ENCODE data around the gene TMTC2. TPM values are rescaled to one million over a fixed set of nuclear protein-coding genes. Genes with fewer than 3 reads are reported as not detected.
"Not testable (repeated sequence)": the region's sequence is repeated elsewhere in the genome, so short reads cannot be mapped to it uniquely, and the experiment has no call there.

The TMTC2 gene
- total RNA-seq, 3 donors from 2014 or later: 0.94 to 1.4 (median 1.0) TPM

DNA sequence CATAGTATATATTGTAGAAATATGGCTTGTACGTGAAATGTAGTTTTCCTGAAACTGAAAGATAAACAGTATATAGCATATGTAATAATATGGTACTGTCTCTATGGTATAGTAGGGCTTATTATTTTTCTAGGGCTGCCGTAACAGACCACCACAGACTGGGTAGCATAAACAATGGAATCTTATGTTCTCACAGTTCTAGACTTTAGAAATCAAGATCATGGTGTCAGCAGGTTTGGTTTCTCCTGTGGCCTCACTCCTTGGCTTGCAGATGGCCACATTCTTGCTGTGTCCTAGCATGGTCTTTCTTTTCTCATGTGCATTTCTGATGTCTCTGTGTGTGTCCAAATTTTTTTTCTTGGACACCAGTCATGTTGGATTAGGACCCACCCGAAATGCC is 155.8 kb downstream of the TMTC2 start:
- ATAC-seq (no peak), DNase-seq (no peak)
- Mint-ChIP-seq H3K4me3 (no peak overlapping the region), H3K36me3 (ENCODE audit: insufficient read depth) (peaks cover 3% of the 10 kb centered on the region), H3K27me3 (ENCODE audit: low read depth) (no peaks in the 10 kb centered on the region), H3K4me1 (ENCODE audit: low read depth) (no peaks in the 10 kb centered on the region), H3K9me3 (no peaks in the 10 kb centered on the region)

DNA sequence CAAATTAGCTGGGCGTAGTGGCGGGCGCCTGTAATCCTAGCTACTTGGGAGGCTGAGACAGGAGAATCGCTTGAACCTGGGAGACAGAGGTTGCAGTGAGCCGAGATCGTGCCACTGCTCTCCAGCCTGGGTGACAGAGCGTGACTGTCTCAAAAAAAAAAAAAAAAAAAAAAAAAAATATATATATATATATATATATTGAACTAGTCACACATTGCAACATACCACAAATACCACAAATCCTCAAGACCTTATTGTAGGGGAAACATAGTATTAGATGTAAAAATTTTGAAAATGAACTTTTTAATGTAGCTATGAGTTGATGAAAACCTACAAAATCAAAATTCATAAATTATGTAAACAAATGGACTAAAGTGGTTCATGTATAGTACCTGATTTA is 158.4 kb downstream of the TMTC2 start:
- DNase-seq; H3K4me3 Mint-ChIP-seq; H3K4me1 Mint-ChIP-seq (ENCODE audit: low read depth); H3K9me3 Mint-ChIP-seq; ATAC-seq; H3K36me3 Mint-ChIP-seq (ENCODE audit: insufficient read depth); H3K27me3 Mint-ChIP-seq (ENCODE audit: low read depth): not testable (repeated sequence)

DNA sequence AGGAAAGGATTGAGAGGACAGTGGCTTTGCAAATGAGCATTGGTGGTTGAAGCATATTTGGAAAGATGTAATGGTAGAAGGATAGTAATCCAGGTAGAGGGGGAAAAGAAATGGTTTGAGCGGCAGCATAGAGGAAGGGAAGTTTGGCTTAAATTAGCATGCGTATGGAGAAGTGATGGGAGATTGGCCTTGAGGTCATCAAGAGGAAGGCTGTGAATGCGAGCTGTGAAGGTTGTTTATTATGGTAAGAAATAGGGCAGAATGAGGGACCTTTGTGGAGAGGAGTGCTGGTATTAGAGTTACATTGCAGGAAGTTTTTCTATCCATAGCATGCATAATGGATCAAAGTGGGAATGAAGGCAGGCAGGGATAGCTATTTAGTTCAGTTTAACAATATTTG is 162.1 kb downstream of the TMTC2 start:
- ATAC-seq (no peak), DNase-seq (no peak)
- H3K4me1 Mint-ChIP-seq (ENCODE audit: low read depth): no peaks in the 10 kb centered on the region
- peaks cover 3% of the 10 kb centered on the region for H3K36me3 Mint-ChIP-seq (ENCODE audit: insufficient read depth)
- H3K4me3 Mint-ChIP-seq: no peak overlapping the region
- H3K27me3 Mint-ChIP-seq (ENCODE audit: low read depth): no peaks in the 10 kb centered on the region
- no peaks in the 10 kb centered on the region for H3K9me3 Mint-ChIP-seq

DNA sequence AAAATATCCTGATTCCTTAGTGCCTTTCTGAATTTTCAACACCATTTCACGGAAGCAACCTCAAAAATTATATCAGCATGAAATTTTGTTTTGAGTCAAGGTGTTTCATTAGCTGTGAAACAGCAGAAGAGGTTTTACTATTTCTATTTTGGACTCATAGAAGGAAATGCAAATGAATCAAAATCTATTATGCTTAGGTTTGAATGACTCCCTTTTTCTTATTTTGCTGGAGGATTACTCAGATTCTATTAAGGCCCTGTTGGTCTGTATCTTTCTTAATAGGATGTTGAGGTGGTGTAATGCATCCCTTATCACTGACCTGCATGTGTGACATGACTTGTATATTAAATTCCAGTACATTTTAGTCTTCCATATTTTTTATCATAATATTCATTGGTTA is 165.8 kb downstream of the TMTC2 start:
- Mint-ChIP-seq H3K9me3 (no peaks in the 10 kb centered on the region), H3K27me3 (ENCODE audit: low read depth) (no peaks in the 10 kb centered on the region), H3K4me1 (ENCODE audit: low read depth) (no peaks in the 10 kb centered on the region)

DNA sequence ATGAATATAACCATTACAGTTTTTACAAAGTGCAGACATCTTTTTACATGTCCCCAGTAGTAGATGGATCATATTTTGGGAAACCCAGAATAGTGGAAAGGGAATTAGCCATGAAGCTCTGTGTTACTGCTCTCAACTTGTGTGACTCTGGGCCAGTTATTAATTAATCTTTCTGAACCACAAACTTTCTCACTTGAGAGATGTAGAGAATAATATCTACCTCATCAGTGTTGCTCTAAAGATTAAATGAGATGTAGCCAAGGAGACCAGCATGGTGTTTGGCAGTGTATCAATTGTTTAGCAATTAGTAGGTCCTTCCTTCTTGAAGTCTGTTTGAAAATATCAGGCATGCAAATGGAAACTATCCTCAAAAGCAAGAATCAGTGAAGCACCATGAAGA is 169.2 kb downstream of the TMTC2 start:
- Mint-ChIP-seq H3K36me3 (ENCODE audit: insufficient read depth) (peaks cover 9% of the 10 kb centered on the region), H3K9me3 (no peaks in the 10 kb centered on the region), H3K27me3 (ENCODE audit: low read depth) (no peaks in the 10 kb centered on the region), H3K4me1 (ENCODE audit: low read depth) (no peaks in the 10 kb centered on the region), H3K4me3 (no peak overlapping the region)
- ATAC-seq: no peak
- no peak for DNase-seq

More for the DNA sequence above, 165.8 kb downstream of the TMTC2 start:
- Mint-ChIP-seq H3K4me3 (no peak overlapping the region), H3K36me3 (ENCODE audit: insufficient read depth) (peaks cover 6% of the 10 kb centered on the region)
- no peak for ATAC-seq
- DNase-seq: no peak

DNA sequence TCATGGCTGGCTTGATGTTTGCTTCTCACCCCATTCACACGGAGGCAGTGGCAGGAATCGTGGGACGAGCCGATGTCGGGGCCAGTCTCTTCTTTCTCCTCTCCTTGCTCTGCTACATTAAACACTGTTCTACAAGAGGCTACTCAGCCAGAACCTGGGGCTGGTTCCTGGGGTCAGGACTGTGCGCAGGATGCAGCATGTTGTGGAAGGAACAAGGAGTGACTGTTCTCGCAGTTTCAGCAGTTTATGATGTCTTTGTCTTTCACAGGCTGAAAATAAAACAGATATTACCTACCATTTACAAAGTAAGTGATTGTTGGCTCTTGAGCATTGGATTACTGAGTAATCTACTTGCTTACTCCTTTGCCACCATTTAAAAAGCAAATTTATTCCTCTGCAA is 170.6 kb downstream of the TMTC2 start:
- ATAC-seq (no peak), DNase-seq (no peak)
- Mint-ChIP-seq H3K36me3 (ENCODE audit: insufficient read depth) (peaks cover 9% of the 10 kb centered on the region), H3K4me3 (no peak overlapping the region), H3K9me3 (no peaks in the 10 kb centered on the region), H3K27me3 (ENCODE audit: low read depth) (no peaks in the 10 kb centered on the region), H3K4me1 (ENCODE audit: low read depth) (no peaks in the 10 kb centered on the region)

DNA sequence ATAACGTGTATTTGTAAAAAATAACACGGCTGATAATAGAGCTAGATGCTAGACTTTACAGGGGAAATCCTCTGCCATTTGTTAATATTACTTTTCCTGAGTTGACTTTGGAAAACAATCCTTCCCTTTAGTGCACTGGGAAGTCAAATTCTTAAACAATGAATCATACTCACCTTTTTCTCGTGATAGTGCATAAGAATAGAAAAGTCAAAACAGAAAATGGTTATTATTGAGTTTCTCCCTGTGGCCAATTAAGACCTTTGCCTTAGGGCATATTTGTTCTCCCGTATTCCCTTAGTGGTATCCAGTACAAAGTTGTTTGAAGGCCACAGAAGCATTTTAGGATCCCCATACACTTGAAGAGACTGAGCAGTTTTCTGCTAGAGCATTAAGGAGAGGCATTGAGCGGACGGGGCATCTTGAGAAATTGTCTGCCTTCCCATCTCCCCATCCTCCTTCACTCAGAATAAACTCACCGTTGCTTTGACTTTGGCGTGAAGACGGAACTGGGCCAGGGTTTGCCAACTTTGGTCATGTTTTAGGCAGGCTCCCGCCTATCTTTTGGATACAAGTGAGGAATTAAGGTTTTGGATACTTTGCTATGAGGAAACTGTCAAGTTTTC is 171.3 kb downstream of the TMTC2 start:
- Mint-ChIP-seq H3K36me3 (ENCODE audit: insufficient read depth) (peaks cover 9% of the 10 kb centered on the region), H3K27me3 (ENCODE audit: low read depth) (no peaks in the 10 kb centered on the region), H3K9me3 (no peaks in the 10 kb centered on the region), H3K4me1 (ENCODE audit: low read depth) (no peaks in the 10 kb centered on the region), H3K4me3 (no peak overlapping the region)
- ATAC-seq: no peak
- DNase-seq: no peak

DNA sequence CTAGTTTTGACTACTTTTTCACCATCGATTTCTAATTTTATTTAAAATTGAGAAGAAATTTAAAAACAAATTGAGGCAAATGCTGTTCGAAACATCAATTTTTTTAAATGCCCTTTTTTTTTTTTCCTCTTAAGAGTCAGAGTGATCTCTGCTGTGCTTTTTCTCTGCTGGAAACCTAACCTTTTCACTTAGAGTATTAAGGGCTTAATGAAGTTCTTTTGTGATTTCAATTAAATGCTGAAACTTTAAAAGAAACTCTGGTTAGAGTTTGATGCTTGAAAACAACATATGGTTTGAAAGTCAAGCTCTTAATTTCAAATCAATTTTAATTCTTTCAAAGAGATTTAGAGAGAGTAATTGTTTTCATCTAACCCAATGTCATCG is 171.8 kb downstream of the TMTC2 start:
- no peak for DNase-seq
- Mint-ChIP-seq H3K36me3 (ENCODE audit: insufficient read depth) (peaks cover 9% of the 10 kb centered on the region), H3K4me1 (ENCODE audit: low read depth) (no peaks in the 10 kb centered on the region)

DNA sequence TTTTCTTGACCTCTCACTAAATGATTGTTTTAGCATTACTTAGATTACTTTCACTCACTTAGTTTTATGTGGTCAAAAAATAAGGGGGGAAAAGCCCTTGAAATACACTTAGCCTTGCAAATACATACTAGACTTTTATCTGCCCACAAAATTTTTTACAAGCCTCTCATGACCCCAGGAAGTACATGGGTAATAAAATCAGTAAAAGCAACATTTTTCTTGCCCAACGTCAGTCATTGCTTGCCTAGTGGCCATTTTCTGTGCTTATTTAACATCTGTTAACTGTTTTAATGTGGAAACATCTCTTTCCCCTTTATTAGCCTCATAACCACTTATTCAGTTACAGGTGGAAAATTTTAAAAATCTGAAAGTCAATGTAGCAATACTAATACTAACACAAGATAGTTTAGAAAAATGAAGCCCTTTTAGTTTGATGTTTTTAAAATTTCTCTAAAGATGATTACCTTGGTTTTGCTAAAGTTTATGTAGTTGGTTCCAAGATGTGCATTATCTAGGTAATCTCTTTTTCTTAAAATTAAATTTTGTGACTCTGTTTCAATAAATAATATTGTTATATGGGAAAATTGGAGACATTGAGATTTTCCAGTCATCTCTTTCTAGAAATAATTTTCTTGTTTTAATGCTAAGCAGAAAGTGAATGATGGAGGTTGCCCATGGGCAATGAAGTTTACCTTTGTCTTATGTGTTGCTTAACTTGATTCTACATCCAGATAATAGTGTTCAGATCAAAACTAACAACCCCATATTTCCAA is 175.5 kb downstream of the TMTC2 start:
- H3K4me1 Mint-ChIP-seq (ENCODE audit: low read depth): no peaks in the 10 kb centered on the region
- no peak overlapping the region for H3K4me3 Mint-ChIP-seq
- H3K9me3 Mint-ChIP-seq: no peaks in the 10 kb centered on the region
- H3K36me3 Mint-ChIP-seq (ENCODE audit: insufficient read depth): peaks cover 4% of the 10 kb centered on the region
- no peaks in the 10 kb centered on the region for H3K27me3 Mint-ChIP-seq (ENCODE audit: low read depth)
- ATAC-seq (no peak), DNase-seq (no peak)

More for the DNA sequence above, 171.8 kb downstream of the TMTC2 start:
- ATAC-seq: no peak
- Mint-ChIP-seq H3K9me3 (no peaks in the 10 kb centered on the region), H3K4me3 (no peak overlapping the region), H3K27me3 (ENCODE audit: low read depth) (no peaks in the 10 kb centered on the region)

DNA sequence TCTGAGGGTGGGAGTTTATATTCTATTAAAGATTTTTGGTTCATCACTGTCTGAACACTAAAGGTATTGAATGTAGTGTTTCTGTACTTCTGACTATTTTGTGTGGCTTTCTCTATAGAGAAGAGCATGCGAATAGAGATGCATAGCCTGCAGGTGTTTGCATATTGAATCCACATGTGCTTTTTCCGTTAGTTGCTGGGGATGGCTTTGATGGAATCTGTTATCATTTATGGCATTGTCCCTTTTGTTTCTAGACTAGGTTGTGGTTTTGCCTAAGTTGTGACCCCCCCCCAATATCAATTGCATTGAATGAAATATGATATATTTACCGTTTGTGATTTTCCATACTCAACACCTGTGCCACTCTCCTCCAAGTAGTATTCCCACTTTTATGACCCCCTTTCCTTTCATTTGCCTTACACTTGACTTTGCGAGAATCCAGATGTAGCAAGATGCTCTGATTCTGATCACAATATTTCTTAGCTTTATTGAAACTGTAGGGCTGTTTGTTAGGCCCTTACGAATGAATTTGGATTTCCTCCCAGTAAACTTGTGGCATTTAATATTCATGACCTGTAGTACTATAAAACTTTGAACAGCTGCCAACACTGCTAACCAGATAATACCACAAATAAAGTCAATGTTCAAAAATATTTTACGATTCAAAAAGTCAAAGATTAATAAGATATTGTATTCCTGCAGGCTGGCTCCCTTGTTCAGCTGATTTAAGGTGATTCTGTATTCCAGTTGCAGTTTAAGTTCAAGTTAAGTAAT is 176.4 kb downstream of the TMTC2 start:
- DNase-seq (no peak), ATAC-seq (no peak)
- no peaks in the 10 kb centered on the region for H3K4me1 Mint-ChIP-seq (ENCODE audit: low read depth)
- H3K4me3 Mint-ChIP-seq: no peak overlapping the region
- H3K36me3 Mint-ChIP-seq (ENCODE audit: insufficient read depth): peaks cover 2% of the 10 kb centered on the region
- H3K27me3 Mint-ChIP-seq (ENCODE audit: low read depth): no peaks in the 10 kb centered on the region
- H3K9me3 Mint-ChIP-seq: no peaks in the 10 kb centered on the region

DNA sequence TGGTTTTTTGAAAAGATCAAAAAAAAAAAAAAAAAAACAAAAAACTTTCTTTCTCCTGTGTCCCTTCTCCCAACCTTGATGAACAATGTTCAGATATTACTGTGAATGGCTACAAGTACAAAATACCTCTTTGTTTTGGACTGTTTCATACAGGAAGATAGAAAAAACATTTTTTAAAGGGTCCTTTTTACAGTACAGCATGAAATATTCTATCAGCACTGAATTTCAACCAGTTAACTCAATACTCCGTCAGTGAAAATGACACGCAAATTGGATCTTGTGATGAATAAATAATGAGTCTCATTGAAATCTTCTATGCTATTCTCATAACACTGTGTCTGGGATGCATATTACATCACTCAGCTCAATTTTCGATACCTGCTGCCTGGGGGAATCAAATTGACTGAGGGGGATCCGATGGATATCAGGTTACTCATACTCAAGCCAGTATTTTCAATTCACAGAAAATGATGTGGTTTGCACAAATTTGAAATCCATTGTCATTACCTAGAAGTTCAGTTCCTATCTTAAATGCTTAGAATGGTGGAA is 179.6 kb downstream of the TMTC2 start:
- H3K4me1 Mint-ChIP-seq (ENCODE audit: low read depth): no peaks in the 10 kb centered on the region
- H3K9me3 Mint-ChIP-seq: no peaks in the 10 kb centered on the region
- no peaks in the 10 kb centered on the region for H3K36me3 Mint-ChIP-seq (ENCODE audit: insufficient read depth)
- ATAC-seq: no peak
- no peaks in the 10 kb centered on the region for H3K27me3 Mint-ChIP-seq (ENCODE audit: low read depth)
- no peak for DNase-seq
- no peak overlapping the region for H3K4me3 Mint-ChIP-seq

DNA sequence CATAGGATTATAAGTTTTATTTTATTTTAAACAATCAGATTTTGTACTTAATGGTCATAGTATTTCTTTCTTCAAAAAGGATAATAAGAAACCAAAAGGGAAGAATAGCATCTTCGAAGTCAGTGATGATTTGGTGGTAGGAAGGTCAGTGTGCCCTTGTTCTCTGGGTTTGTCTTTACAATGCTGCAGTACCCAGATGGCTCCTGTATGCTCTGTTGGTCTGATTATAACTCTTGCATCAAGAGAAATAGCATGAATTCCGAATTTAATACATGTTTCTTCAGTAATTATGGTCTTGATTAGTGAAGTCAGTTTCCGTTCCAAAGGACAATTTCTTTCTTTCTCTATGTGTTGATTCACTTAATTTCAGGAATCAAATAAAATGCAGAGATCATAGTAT is 180.2 kb downstream of the TMTC2 start:
- Mint-ChIP-seq H3K4me1 (ENCODE audit: low read depth) (no peaks in the 10 kb centered on the region), H3K36me3 (ENCODE audit: insufficient read depth) (no peaks in the 10 kb centered on the region), H3K9me3 (no peaks in the 10 kb centered on the region), H3K27me3 (ENCODE audit: low read depth) (no peaks in the 10 kb centered on the region), H3K4me3 (no peak overlapping the region)
- no peak for DNase-seq
- no peak for ATAC-seq

DNA sequence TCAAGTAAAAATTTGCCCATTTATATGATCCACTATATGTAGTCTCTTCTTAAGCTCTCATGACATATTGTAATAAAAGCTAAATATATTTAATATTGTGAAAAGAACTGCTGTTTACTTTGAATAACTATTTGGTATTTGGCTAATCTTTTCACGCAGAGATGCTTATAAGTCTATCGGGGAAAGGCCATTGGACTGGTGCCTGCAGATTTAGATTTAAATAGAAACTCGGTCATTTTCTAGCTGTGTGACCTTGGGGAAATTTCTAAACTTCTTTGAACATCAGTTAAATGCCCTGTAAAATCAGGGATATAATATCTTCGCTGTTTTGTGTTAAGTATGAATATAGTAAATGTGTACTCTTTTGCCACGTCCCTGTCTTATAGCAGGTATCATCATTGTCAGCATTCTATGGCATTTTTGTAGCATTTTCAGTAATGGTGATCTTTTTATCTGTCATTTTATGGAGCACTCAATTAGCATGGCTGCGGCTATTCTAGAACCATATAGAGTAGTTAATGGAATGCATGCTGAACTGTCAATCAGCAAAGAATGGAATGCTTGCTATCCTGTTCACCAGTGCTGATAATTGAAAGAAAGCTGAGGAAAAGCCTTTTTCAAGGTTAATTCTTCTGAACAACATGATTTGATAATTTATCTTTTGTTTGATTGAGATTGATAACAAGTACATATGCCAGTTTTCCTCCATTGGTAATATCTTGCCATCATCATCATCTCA is 181.2 kb downstream of the TMTC2 start:
- Mint-ChIP-seq H3K4me1 (ENCODE audit: low read depth) (no peaks in the 10 kb centered on the region), H3K27me3 (ENCODE audit: low read depth) (no peaks in the 10 kb centered on the region), H3K9me3 (no peaks in the 10 kb centered on the region), H3K4me3 (no peak overlapping the region), H3K36me3 (ENCODE audit: insufficient read depth) (no peaks in the 10 kb centered on the region)
- ATAC-seq (no peak), DNase-seq (no peak)

DNA sequence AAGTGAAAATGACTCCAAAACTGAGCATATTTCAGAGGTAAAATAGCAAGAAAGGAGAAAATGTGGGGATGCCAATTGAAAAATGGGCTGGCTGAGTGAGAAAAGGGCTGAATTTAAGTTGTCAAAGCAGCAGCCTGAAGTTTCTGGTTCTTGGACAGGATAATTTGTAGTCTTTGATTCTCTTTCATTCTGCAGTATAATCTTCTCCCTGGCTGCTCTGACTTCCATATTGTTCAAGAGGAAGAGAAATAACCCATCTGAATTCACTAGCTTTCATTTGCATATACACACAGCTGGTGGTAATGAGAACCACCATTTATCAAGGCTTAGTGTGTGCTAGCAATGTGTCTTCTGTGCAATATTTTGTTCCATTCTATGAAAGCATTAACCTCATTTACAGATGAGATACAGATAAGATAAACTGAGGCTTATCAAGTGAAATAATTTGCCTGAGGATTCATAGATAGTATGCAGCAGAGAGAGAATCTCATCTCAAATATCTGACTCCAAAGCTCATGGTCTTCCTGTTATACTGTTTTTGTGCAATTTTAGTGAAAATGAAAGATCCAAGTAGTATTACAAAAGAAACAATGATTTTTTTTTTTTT is 184.2 kb downstream of the TMTC2 start:
- no peak for DNase-seq
- H3K9me3 Mint-ChIP-seq: no peaks in the 10 kb centered on the region
- no peaks in the 10 kb centered on the region for H3K27me3 Mint-ChIP-seq (ENCODE audit: low read depth)
- no peaks in the 10 kb centered on the region for H3K4me1 Mint-ChIP-seq (ENCODE audit: low read depth)
- no peaks in the 10 kb centered on the region for H3K36me3 Mint-ChIP-seq (ENCODE audit: insufficient read depth)
- no peak for ATAC-seq
- H3K4me3 Mint-ChIP-seq: no peak overlapping the region

Data from activated T-cell treated with anti-CD3 and anti-CD28 coated beads, Interleukin-2, amount 50 U/mL, for 4 hours (primary cell).